GM21737 (cell line): ENCODE results near the gene IRF2.

Experiments used
- ATAC-seq: cut with Tn5 transposase; IDR thresholded peaks from one replicate; pipeline ENCODE4 v1.9.1; 2021; ENCODE audit warnings: mild to moderate bottlenecking, moderate library complexity; ENCODE audit not compliant: unreplicated experiment

The IRF2 gene

GRCh38 chr4:184474263-184475095 lies at the start of gene IRF2:
TSS of gene IRF2 (minus strand) at chr4:184474550. CDS start at chr4:184429064, 45,486 bp downstream.
- peak; percentile 72 for ATAC-seq

DNA sequence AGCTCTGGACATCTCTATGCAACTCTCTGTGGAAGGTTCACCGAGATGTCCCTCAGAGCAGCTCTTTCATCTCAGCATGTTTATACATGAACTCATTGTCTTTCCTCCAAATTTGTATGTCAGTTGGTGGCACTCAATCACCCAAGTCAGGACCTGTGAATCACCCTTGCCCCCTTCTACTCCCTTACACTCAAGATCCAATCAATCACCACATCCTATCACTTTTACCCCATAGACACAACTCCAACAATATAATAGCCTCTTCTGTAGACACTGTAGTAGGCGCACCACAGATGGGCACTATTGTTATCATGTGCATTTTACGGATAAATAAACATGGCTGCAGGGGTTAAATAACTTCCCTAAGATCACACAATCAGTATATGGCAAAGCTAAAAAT lies 41.3 kb upstream of the IRF2 start:
- ATAC-seq = no peak

GRCh38 chr4:184514121-184514988 lies 40.0 kb upstream of the IRF2 start:
- ATAC-seq = peak; percentile 96

DNA sequence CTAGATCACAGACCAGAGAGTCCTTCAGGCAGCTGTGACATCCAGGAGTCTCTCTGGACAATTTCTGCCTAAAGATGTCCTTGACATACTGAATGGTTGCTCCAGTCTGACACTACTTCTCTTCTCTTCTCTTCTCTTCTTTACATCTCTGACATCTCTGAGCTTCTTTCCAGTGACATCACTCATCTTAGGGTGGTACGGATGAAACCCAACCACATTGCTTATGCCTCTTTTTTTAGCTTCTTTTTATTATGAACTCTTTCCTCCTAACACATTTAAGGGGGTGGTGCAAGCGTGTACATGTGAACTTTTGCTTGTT lies 39.4 kb upstream of the IRF2 start:
- peak; percentile 3 for ATAC-seq

DNA sequence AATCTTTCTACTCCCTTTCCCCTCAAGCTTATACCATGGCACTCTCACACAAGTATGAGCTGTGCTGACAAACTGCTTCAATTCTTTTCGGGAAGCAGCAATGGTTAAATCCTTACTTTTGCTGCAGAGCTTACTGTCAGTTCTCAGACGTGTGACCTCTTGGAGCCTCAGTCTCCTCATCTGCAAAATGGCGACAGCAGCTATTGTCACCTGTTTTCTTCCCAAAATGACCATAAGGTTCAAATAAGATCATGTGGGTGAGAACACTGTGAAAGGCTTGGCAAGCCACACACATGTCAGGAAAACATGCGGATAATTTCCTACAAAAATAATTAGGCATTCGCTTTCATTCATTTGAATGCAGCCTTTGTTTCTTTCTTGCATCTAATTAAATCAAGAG lies 36.8 kb upstream of the IRF2 start:
- ATAC-seq = no peak

GRCh38 chr4:184510401-184510800 lies 36.1 kb upstream of the IRF2 start:
- ATAC-seq = no peak

GRCh38 chr4:184506527-184507121 lies 32.3 kb upstream of the IRF2 start:
- ATAC-seq = peak; percentile 90

DNA sequence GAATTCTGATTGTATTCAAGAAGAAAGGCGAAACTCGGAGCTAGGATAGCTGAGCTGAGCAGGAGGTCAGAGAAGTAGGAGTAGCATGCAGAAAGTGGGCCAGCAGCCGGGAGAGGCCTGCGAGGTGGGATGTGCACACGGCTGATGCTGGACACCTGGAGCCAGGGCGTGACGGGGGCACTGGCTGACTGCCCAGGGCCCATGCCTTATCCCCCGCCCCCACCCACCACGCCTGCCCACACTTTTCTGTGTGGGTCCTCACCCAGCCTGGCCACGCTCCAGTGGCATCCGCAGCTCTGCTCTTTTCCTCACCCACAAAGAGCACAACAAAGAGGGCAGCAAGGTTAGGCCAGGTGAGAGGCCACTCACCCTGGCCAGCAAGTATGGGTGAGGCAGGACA lies 30.0 kb upstream of the IRF2 start:
- no peak for ATAC-seq

DNA sequence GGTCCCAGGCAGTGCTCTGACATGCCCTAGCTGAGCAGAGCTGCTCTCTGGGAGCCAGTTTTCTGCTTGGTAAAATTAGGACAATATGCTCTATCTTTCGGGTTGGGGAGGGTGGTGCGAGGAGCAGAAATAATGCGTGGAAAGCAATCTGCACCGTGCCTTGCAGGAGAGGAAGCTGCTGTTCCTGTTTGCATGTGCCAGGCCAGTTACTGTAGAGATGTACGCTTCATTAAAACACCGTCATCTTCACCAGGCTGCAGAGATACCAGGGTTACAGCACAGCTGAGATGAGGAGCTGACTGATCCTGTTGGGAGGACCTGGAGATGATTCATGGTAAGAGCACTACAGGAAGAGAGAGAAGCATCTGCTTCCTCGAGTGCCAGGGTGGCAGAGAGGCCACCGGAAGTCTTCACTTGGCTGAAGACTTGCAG lies 29.5 kb upstream of the IRF2 start:
- no peak for ATAC-seq

- ATAC-seq = no peak
These were observed 26.6 kb upstream of the IRF2 start for GRCh38 chr4:184500748-184501589.

- ATAC-seq = no peak
These were observed 25.6 kb upstream of the IRF2 start for GRCh38 chr4:184499996-184500395.

- no peak for ATAC-seq
These were observed 24.2 kb upstream of the IRF2 start for GRCh38 chr4:184498598-184498997.

- no peak for ATAC-seq
These were observed 15.4 kb upstream of the IRF2 start for GRCh38 chr4:184489771-184490170.

- ATAC-seq = no peak
These were observed 13.2 kb upstream of the IRF2 start for GRCh38 chr4:184487503-184487902.

DNA sequence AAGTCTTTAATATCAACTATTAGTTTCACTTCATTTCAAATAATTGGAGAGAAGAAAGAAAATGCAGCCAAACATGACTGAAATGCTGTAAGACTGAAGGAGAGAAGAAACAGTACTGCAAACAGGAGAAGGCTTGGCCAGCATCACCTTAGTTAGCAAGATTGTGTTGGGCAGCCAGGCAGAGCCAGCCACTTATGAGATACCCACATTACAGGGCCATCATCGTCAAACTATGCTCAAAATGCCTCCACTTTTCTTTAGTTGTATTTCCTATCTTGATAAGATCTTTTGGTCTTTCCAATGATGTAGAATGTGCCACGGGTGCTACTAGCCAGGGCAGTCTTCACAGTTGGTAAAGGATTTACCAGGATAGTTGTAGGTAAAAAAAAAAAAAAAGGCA lies 10.9 kb upstream of the IRF2 start:
- ATAC-seq = no peak

DNA sequence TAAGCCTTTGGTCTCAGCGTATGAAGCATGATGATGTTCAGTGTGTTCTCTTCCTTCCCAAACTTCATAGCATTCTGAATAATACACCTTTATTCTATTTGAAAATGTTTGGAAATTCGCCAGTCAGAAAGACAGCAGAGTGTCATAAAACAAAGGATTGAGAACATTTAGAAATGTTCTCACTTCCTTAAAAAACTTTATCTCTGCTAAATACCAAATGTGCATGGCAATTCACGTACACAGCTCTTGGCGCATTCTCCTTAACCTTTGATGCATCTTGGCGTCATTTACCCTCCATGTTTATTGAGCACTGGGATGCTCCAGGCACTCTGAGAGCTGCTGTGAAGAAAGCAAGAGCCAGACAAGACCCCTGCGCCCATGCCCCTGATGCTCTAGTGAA lies 7.2 kb upstream of the IRF2 start:
- no peak for ATAC-seq

DNA sequence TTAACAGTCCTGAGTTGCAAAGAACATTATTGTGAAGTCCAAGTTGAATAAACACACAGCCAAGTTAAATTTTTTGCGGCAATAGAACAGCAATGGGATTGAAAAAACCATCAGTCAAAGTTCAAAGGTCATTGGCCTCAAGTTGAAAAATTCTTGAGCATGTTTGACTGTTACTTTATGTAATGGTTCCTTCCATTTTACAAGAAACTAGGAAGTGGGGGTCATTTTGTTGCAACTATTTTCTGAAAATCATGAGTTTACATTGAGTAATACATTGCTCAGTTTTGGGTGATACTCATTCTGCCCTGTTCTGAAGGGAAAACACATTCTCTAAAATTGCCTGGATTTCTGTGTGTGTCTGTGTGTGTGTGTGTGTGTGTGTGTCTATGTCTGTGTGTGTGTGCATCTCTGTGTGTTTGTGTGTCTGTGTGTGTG lies 5.2 kb upstream of the IRF2 start:
- ATAC-seq = no peak

DNA sequence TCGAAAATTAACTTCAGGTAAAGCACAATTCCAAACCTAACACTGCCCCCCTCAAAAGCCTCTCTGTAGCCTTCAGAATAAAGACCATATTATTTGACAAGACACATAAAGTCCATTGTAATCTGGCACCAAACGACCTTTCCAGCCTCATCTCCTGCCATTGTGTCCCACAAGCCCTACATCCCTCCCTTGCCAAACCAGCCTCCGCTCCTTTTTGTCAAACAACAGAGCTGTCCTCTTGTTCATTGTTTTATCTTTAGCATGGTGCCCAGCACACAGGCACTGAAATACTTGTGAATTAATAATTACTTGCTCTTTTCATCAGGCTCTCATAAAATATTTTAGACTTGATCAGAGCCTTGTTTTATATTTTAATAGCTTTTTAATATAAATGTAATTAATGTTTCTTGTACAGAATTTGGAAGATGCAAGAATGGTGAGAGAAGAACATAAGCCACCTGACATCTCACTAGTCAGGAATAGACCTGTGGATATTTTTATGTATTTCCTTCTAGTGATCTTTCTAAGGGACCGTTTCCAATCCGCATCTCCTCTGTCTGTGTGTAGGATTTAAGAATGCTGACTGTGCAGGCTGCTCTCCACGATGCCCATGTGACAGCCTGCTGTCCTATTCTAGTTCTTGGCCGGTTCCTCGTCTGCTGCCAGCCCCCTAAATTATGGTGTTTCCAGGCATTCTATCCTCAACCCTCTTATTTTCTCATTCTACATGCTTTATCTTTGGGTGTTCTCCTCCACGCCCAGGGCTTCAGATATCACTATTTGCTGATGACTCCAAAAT lies 3.0 kb upstream of the IRF2 start:
- no peak for ATAC-seq

DNA sequence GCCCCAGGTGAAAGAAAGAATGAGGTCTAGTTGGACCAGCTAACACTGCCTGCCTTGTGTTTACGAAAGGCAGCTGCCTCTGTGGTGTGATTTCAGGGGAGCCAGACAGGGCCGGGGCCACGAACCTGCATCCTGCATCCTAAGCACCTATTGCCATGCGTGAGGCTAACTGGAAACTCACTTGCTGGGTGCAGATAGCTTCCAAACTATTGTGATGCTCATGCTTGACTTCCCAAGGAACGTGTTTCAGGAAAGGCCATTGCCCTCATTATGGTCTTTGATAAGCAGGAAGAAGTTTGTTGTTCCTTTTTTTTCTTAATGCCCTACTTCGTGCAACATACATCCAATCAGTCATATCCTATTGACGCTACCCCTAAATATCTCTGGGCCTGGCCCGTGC lies 2.3 kb upstream of the IRF2 start:
- no peak for ATAC-seq

DNA sequence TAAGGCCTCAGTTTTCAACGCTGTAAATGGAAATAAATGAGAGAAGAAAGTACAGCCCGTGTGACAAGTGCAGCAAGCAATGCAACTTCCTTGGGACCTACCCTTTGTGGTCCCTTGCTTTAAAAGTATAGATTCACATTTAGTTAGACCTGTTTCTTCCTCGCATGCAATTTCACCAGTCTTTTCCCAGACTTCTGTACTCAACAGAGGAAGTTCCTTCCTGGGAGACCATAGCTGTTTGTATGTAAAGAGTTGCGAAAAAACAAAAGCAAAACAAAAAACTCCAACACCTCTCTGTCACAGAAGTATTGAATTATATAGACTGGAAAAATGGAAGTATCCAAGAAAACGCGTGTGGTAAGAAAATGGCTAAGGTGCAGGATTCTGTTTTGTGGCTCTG lies 1.1 kb upstream of the IRF2 start:
- ATAC-seq = no peak
